ENCODE measurements around the gene SEMA3G.

The SEMA3G gene

DNA sequence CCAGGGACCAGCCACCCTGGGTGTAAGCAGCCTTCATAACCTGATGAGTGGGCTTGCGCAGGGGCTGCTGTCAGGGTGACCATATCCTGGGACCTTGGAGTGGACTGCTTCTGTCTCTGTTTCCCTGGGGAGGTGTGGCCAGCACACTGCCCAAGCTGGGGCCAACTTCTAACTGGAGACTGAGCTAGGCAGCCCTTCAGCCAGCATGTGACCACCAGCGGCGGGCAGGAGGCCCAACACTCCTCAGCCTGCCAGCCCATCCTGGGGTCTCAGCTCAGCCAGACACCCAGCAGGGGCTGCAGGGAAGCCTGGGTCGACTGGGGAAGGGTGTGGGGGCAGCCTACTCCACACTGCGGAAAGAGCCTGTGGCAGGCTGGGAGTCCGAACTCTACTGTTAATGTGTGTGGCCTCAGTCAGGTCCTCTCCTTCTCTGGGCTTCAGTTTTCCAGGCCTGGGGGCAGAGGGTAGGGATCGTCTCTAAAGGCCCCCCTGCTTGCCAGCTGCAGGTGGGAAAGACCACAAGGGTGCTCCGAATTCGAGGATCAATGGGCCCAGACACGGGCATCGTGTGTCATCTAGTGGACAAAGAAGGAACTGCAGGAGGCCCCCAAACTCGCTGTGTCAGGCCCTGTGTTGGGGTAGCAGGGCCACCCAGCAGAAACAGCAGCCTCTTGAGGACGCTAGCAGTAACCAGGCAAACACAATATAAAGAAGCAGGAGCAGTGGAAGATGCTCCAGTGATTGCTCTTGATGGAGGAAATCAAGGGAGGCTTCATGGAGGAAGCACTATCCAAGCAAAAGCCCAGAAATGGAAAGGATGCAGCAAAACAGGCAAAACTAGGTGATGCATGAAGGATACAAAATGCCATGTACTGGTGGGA, 2.0 kb upstream of the SEMA3G start:
- no peak overlapping the region for H2AK5ac ChIP-seq (ENCODE audit: low read length, severe bottlenecking)
- H3K4me2 ChIP-seq (ENCODE audit: low read length, poor library complexity, severe bottlenecking), result no peak overlapping the region
- H2BK12ac ChIP-seq (ENCODE audit: low read length in 2 of 2), result no peak overlapping the region
- 40% methylated on average over 13 of the region's 13 CpGs for WGBS
- H4K91ac ChIP-seq (ENCODE audit: low read length), result no peak overlapping the region
- H2BK120ac ChIP-seq (ENCODE audit: low read depth, low read length), result no peak overlapping the region
- no peak overlapping the region for H3K14ac ChIP-seq (ENCODE audit: low read length in 2 of 2)
- H3K4me1 ChIP-seq (ENCODE audit: control insufficient read depth, insufficient read depth, low read depth, low read length), result peaks cover 19% of the 10 kb centered on the region
- no peak overlapping the region for H3K9ac ChIP-seq (ENCODE audit: low read length)
- peak; percentile 67 for DNase-seq
- H3K18ac ChIP-seq (ENCODE audit: low read depth in 1 of 2, low read length in 2 of 2), result no peak overlapping the region
- H3K79me1 ChIP-seq (replicated peaks; ENCODE audit: low read length, poor library complexity, severe bottlenecking), result no peaks in the 10 kb centered on the region
- no peaks in the 10 kb centered on the region for H3K9me3 ChIP-seq (ENCODE audit: control insufficient read depth, low read length)
- no peak overlapping the region for H3K4me3 ChIP-seq (ENCODE audit: insufficient read depth in 1 of 2, low read depth in 1 of 2, low read length in 2 of 2)
- H3K36me3 ChIP-seq (ENCODE audit: control insufficient read depth in 1 of 2, insufficient read depth in 2 of 2, low read depth in 1 of 2, low read length in 2 of 2), result no peaks in the 10 kb centered on the region
- no peak overlapping the region for H2AFZ ChIP-seq (ENCODE audit: low read depth, low read length)
- H3K27ac ChIP-seq (ENCODE audit: low read length, poor library complexity, severe bottlenecking), result no peak overlapping the region
- no peak overlapping the region for H2BK5ac ChIP-seq (ENCODE audit: low read depth, low read length, poor library complexity, severe bottlenecking)
- peaks cover 0 to 10% of the 10 kb centered on the region in 2 experiments for H3K27me3 ChIP-seq (ENCODE audit: control insufficient read depth in 1 of 2, insufficient read depth in 1 of 2, low read length in 2 of 2)
- no peak overlapping the region for H4K8ac ChIP-seq (ENCODE audit: low read length)
- H2BK15ac ChIP-seq (ENCODE audit: low read depth, poor library complexity, severe bottlenecking), result no peak overlapping the region
- no peak overlapping the region for H3K4ac ChIP-seq (ENCODE audit: low read depth in 1 of 2, low read length in 2 of 2)
- no peak overlapping the region for H3K23ac ChIP-seq (ENCODE audit: low read length in 2 of 2)

DNA sequence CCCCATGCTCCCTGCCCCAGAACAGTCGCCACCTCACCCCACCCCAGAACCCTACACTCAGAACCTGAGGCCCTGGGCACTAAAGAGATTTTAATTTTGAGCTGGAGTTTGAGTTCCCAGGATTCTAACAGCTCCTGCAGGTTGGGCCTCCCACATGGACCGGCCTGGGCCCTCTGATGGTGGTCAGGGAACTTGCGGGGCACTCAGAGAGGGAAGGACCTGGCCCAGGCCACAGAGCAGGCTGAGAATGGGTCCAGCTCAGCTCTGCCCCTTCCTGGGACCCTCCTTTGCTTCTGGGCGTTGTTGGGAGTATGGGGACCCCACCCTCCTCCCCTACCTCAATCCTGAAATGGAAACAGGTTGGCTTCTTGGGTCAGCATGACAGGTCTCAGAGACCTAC, 1.1 kb upstream of the SEMA3G start:
- Histone ChIP-seq H3K4me3 (ENCODE audit: insufficient read depth in 1 of 2, low read depth in 1 of 2, low read length in 2 of 2) (no peak overlapping the region), H2BK5ac (ENCODE audit: low read depth, low read length, poor library complexity, severe bottlenecking) (no peak overlapping the region), H3K9ac (ENCODE audit: low read length) (no peak overlapping the region), H3K27me3 (ENCODE audit: control insufficient read depth in 1 of 2, insufficient read depth in 1 of 2, low read length in 2 of 2) (peaks cover 0 to 10% of the 10 kb centered on the region in 2 experiments), H3K4me2 (ENCODE audit: low read length, poor library complexity, severe bottlenecking) (no peak overlapping the region), H3K9me3 (ENCODE audit: control insufficient read depth, low read length) (no peaks in the 10 kb centered on the region), H3K36me3 (ENCODE audit: control insufficient read depth in 1 of 2, insufficient read depth in 2 of 2, low read depth in 1 of 2, low read length in 2 of 2) (no peaks in the 10 kb centered on the region), H3K14ac (ENCODE audit: low read length in 2 of 2) (no peak overlapping the region), H3K27ac (ENCODE audit: low read length, poor library complexity, severe bottlenecking) (no peak overlapping the region), H4K8ac (ENCODE audit: low read length) (no peak overlapping the region), H3K4ac (ENCODE audit: low read depth in 1 of 2, low read length in 2 of 2) (no peak overlapping the region), H2BK12ac (ENCODE audit: low read length in 2 of 2) (no peak overlapping the region), H2AK5ac (ENCODE audit: low read length, severe bottlenecking) (no peak overlapping the region), H2BK120ac (ENCODE audit: low read depth, low read length) (no peak overlapping the region), H2BK15ac (ENCODE audit: low read depth, poor library complexity, severe bottlenecking) (no peak overlapping the region), H3K23ac (ENCODE audit: low read length in 2 of 2) (no peak overlapping the region), H2AFZ (ENCODE audit: low read depth, low read length) (no peak overlapping the region), H3K79me1 (replicated peaks; ENCODE audit: low read length, poor library complexity, severe bottlenecking) (no peaks in the 10 kb centered on the region), H3K4me1 (ENCODE audit: control insufficient read depth, insufficient read depth, low read depth, low read length) (peaks cover 19% of the 10 kb centered on the region), H4K91ac (ENCODE audit: low read length) (peak overlapping the region; percentile 7), H3K18ac (ENCODE audit: low read depth in 1 of 2, low read length in 2 of 2) (no peak overlapping the region)
- DNase-seq, result no peak
- WGBS, result 60% methylated on average over 3 of the region's 4 CpGs

DNA sequence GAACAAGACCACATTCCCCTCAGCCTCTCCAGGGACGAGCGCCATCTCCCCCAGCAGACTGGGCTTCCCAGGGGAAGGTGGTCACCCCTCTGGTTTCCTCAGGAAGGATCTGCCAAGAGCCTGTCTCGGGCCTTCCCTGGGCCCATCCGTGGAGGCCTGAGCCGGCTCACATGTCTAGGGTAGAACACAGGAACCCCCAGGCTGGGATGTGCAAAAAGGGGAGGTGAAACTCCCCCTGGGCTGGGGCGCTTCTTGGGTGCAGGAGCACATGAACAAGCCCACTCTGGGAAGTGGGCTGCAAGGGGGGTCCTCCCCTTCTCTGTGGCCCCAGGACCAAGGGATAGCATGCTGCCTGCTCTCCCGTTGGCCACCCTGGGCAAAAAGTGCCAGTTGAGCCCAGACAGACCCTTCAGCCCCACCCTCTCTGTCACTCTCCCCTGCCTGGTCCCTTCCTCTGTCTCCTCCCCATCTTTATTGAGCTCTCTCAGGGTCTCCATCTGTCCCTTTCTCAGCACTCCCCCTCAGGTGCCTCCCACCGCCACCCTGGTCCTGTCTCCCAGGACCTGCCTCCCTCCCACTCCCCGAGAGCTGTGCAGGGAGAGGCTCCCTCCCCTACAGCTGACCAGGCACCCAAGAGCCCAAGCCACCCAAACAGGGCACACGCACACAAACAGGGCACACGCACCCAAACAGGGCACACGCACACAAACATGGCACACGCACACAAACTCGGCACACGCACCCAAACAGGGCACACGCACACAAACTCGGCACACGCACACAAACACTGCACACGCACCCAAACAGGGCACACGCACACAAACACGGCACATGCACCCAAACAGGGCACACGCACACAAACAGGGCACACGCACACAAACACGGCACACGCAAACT, 864 bp downstream of the SEMA3G start:
- Histone ChIP-seq H3K9ac (ENCODE audit: low read length) (no peak overlapping the region), H3K4ac (ENCODE audit: low read depth in 1 of 2, low read length in 2 of 2) (no peak overlapping the region), H4K91ac (ENCODE audit: low read length) (no peak overlapping the region), H3K27me3 (ENCODE audit: control insufficient read depth in 1 of 2, insufficient read depth in 1 of 2, low read length in 2 of 2) (peaks cover 0 to 10% of the 10 kb centered on the region in 2 experiments), H3K9me3 (ENCODE audit: control insufficient read depth, low read length) (no peaks in the 10 kb centered on the region), H3K79me1 (replicated peaks; ENCODE audit: low read length, poor library complexity, severe bottlenecking) (no peaks in the 10 kb centered on the region), H3K27ac (ENCODE audit: low read length, poor library complexity, severe bottlenecking) (no peak overlapping the region), H2BK12ac (ENCODE audit: low read length in 2 of 2) (no peak overlapping the region), H3K14ac (ENCODE audit: low read length in 2 of 2) (peak overlapping the region in 1 of 2 experiments; percentile 91), H2AFZ (ENCODE audit: low read depth, low read length) (no peak overlapping the region), H2BK15ac (ENCODE audit: low read depth, poor library complexity, severe bottlenecking) (no peak overlapping the region), H3K18ac (ENCODE audit: low read depth in 1 of 2, low read length in 2 of 2) (peak overlapping the region in 1 of 2 experiments; percentile 30), H3K4me3 (ENCODE audit: insufficient read depth in 1 of 2, low read depth in 1 of 2, low read length in 2 of 2) (no peak overlapping the region), H2BK120ac (ENCODE audit: low read depth, low read length) (no peak overlapping the region), H3K4me1 (ENCODE audit: control insufficient read depth, insufficient read depth, low read depth, low read length) (peaks cover 5% of the 10 kb centered on the region), H2BK5ac (ENCODE audit: low read depth, low read length, poor library complexity, severe bottlenecking) (no peak overlapping the region), H3K23ac (ENCODE audit: low read length in 2 of 2) (no peak overlapping the region), H3K36me3 (ENCODE audit: control insufficient read depth in 1 of 2, insufficient read depth in 2 of 2, low read depth in 1 of 2, low read length in 2 of 2) (no peaks in the 10 kb centered on the region), H4K8ac (ENCODE audit: low read length) (no peak overlapping the region), H2AK5ac (ENCODE audit: low read length, severe bottlenecking) (no peak overlapping the region), H3K4me2 (ENCODE audit: low read length, poor library complexity, severe bottlenecking) (no peak overlapping the region)
- WGBS, result 87% methylated on average over 25 of the region's 25 CpGs
- DNase-seq, result no peak

DNA sequence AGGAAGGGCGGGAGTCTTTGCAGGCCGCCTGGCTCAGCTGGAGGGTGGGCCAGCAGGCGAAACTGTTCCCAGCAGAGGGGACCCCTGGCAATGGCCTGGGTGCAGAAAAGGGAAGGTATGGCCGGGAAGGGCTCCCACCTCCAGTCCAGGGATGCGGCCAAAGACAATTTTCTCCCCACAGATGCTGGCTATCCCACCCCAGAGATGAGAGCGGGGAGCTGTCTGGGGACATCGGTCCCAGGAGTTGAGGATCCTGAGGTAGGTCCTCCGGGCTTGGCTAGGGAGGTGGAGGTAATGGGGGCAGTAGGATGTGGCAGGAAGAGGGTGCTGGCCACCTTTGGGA, 1.7 kb downstream of the SEMA3G start:
- Histone ChIP-seq H3K4ac (ENCODE audit: low read depth in 1 of 2, low read length in 2 of 2) (no peak overlapping the region), H3K23ac (ENCODE audit: low read length in 2 of 2) (no peak overlapping the region), H2BK120ac (ENCODE audit: low read depth, low read length) (no peak overlapping the region), H2BK12ac (ENCODE audit: low read length in 2 of 2) (no peak overlapping the region), H4K8ac (ENCODE audit: low read length) (no peak overlapping the region), H3K79me1 (replicated peaks; ENCODE audit: low read length, poor library complexity, severe bottlenecking) (no peaks in the 10 kb centered on the region), H2BK15ac (ENCODE audit: low read depth, poor library complexity, severe bottlenecking) (no peak overlapping the region), H3K4me2 (ENCODE audit: low read length, poor library complexity, severe bottlenecking) (no peak overlapping the region), H3K4me1 (ENCODE audit: control insufficient read depth, insufficient read depth, low read depth, low read length) (peaks cover 5% of the 10 kb centered on the region), H2AFZ (ENCODE audit: low read depth, low read length) (no peak overlapping the region), H3K4me3 (ENCODE audit: insufficient read depth in 1 of 2, low read depth in 1 of 2, low read length in 2 of 2) (no peak overlapping the region), H2BK5ac (ENCODE audit: low read depth, low read length, poor library complexity, severe bottlenecking) (no peak overlapping the region), H3K9me3 (ENCODE audit: control insufficient read depth, low read length) (no peaks in the 10 kb centered on the region), H3K14ac (ENCODE audit: low read length in 2 of 2) (no peak overlapping the region), H3K27ac (ENCODE audit: low read length, poor library complexity, severe bottlenecking) (no peak overlapping the region), H2AK5ac (ENCODE audit: low read length, severe bottlenecking) (no peak overlapping the region), H3K18ac (ENCODE audit: low read depth in 1 of 2, low read length in 2 of 2) (no peak overlapping the region), H3K27me3 (ENCODE audit: control insufficient read depth in 1 of 2, insufficient read depth in 1 of 2, low read length in 2 of 2) (peaks cover 0 to 10% of the 10 kb centered on the region in 2 experiments), H3K36me3 (ENCODE audit: control insufficient read depth in 1 of 2, insufficient read depth in 2 of 2, low read depth in 1 of 2, low read length in 2 of 2) (no peaks in the 10 kb centered on the region), H4K91ac (ENCODE audit: low read length) (no peak overlapping the region), H3K9ac (ENCODE audit: low read length) (no peak overlapping the region)
- 98% methylated on average over 4 of the region's 8 CpGs for WGBS
- DNase-seq, result no peak

Data from mesenchymal stem cell (in vitro differentiated cells and primary cell).